IMR-90 (cell line): ENCODE results near the gene PLXNB1. TPM values are rescaled to one million over a fixed set of nuclear protein-coding genes. Genes with fewer than 3 reads are reported as not detected.
A peak's percentile ranks its signal among the peaks of the same experiment; 100 is the strongest.

Source experiments
- ATAC-seq: fragments of 200-7000 bp; cut with Tn5 transposase; 2 replicates; pipeline ENCODE4 v1.9.1; 2020; ENCODE audit warnings: low read depth, mild to moderate bottlenecking, moderate library complexity
- Bru-seq: library from RNA; stranded (reverse); fragments of 400-500 nt; gene quantifications from one replicate; lab custom pipeline; 2021; lab: Mats Ljungman, UMichigan
- BruChase-seq, 2 experiments: library from RNA; stranded (reverse); fragments of 400-500 nt; gene quantifications; one replicate each; lab custom pipeline; 2021; lab: Mats Ljungman, UMichigan
- BruUV-seq: library from RNA; stranded (reverse); fragments of 400-500 nt; replicated peaks from 2 replicates; lab custom pipeline; 2021; lab: Mats Ljungman, UMichigan
- CTCF ChIA-PET: fragments of 300-600 bp; formaldehyde crosslinking; extraction: SDS; loops from one replicate; lab custom pipeline; 2021; ENCODE audit warnings: antibody characterized with exemption; lab: Yijun Ruan, JAX
- POLR2A ChIA-PET: fragments of 300-600 bp; sonication (Branson Sonifier 250); formaldehyde crosslinking; loops from one replicate; lab custom pipeline; 2022; ENCODE audit warnings: antibody characterized with exemption; ENCODE audit not compliant: unreplicated experiment; lab: Charles Lee
- DNase-seq: peaks from one replicate; pipeline ENCODE4 v3.0.0; 2013
- H2AFZ ChIP-seq: replicated peaks from 2 replicates; pipeline ENCODE3; 2013; ENCODE audit warnings: low read length, mild to moderate bottlenecking; ENCODE audit not compliant: poor library complexity
- H2AK5ac ChIP-seq: 2 replicates; pipeline ENCODE4 v1.6.1; 2013; ENCODE audit warnings: low read depth, low read length, inconsistent platforms
- H2AK9ac ChIP-seq: replicated peaks from 2 replicates; pipeline ENCODE3; 2013; ENCODE audit warnings: mild to moderate bottlenecking, low read depth, low read length, moderate library complexity; ENCODE audit not compliant: poor library complexity
- H2BK120ac ChIP-seq: 2 replicates; pipeline ENCODE4 v1.6.1; 2013; ENCODE audit warnings: low read depth, low read length, inconsistent platforms
- H2BK15ac ChIP-seq: 3 replicates; pipeline ENCODE4 v1.6.1; 2013; ENCODE audit warnings: low read depth, low read length, inconsistent platforms
- H2BK20ac ChIP-seq: 2 replicates; pipeline ENCODE4 v1.6.1; 2013; ENCODE audit warnings: low read depth, mild to moderate bottlenecking, inconsistent platforms, low read length, moderate library complexity
- H2BK5ac ChIP-seq: 2 replicates; pipeline ENCODE4 v1.6.1; 2013; ENCODE audit warnings: mild to moderate bottlenecking, low read depth, low read length, inconsistent platforms; ENCODE audit not compliant: poor library complexity, severe bottlenecking
- H3K14ac ChIP-seq: replicated peaks from 2 replicates; pipeline ENCODE4 v1.6.1; 2013; ENCODE audit warnings: low read depth, low read length, inconsistent platforms
- H3K18ac ChIP-seq: 2 replicates; pipeline ENCODE4 v1.6.1; 2013; ENCODE audit warnings: low read depth, low read length, control low read depth
- H3K23ac ChIP-seq: 2 replicates; pipeline ENCODE4 v1.6.1; 2013; ENCODE audit warnings: low read depth, low read length, inconsistent platforms
- H3K27ac ChIP-seq: 2 replicates; pipeline ENCODE4 v1.5.1; 2013; ENCODE audit warnings: mild to moderate bottlenecking, control low read depth, low read length; ENCODE audit not compliant: insufficient read depth
- H3K27me3 ChIP-seq: 2 replicates; pipeline ENCODE4 v1.6.1; 2013; ENCODE audit warnings: low read length; ENCODE audit not compliant: control insufficient read depth, insufficient read depth
- H3K36me3 ChIP-seq: 2 replicates; pipeline ENCODE4 v1.6.1; 2013; ENCODE audit warnings: low read length, mixed read lengths; ENCODE audit not compliant: control insufficient read depth, insufficient read depth
- H3K4ac ChIP-seq: 2 replicates; pipeline ENCODE4 v1.6.1; 2013; ENCODE audit warnings: low read depth, low read length, inconsistent platforms
- H3K4me1 ChIP-seq: 2 replicates; pipeline ENCODE4 v1.6.1; 2013; ENCODE audit warnings: low read length, mixed read lengths; ENCODE audit not compliant: control insufficient read depth, insufficient read depth
- H3K4me2 ChIP-seq: 2 replicates; pipeline ENCODE4 v1.6.1; 2013; ENCODE audit warnings: low read depth, mild to moderate bottlenecking, control low read depth, low read length, moderate library complexity
- H3K4me3 ChIP-seq: 2 replicates; pipeline ENCODE4 v1.5.1; 2013; ENCODE audit warnings: low read depth, mild to moderate bottlenecking, control low read depth, low read length, moderate library complexity; ENCODE audit not compliant: insufficient read depth
- H3K56ac ChIP-seq: 2 replicates; pipeline ENCODE4 v1.6.1; 2013; ENCODE audit warnings: low read length, inconsistent platforms; ENCODE audit not compliant: insufficient read depth; ENCODE audit errors: extremely low read depth
- H3K79me1 ChIP-seq, 2 experiments: 2 replicates each; pipeline ENCODE4 v1.6.1; 2013; ENCODE audit warnings: low read length in 2 of 2, inconsistent platforms in 1 of 2, low read depth in 1 of 2
- H3K9ac ChIP-seq: 2 replicates; pipeline ENCODE4 v1.6.1; 2013; ENCODE audit warnings: low read depth, low read length, control low read depth
- H3K9me1 ChIP-seq: 2 replicates; pipeline ENCODE4 v1.6.1; 2013; ENCODE audit warnings: low read length, inconsistent platforms; ENCODE audit not compliant: insufficient read depth
- H3K9me3 ChIP-seq: 2 replicates; pipeline ENCODE4 v1.6.1; 2013; ENCODE audit warnings: low read length; ENCODE audit not compliant: control insufficient read depth, insufficient read depth
- H4K20me1 ChIP-seq: 2 replicates; pipeline ENCODE4 v1.6.1; 2013; ENCODE audit warnings: low read length, inconsistent platforms; ENCODE audit not compliant: insufficient read depth
- H4K5ac ChIP-seq: 2 replicates; pipeline ENCODE4 v1.6.1; 2013; ENCODE audit warnings: mild to moderate bottlenecking, low read depth, low read length, control low read depth
- H4K8ac ChIP-seq, 2 experiments: 2 replicates each; pipeline ENCODE4 v1.6.1; 2013; ENCODE audit warnings: low read depth in 2 of 2, low read length in 2 of 2, control low read depth in 1 of 2, inconsistent platforms in 1 of 2
- H4K91ac ChIP-seq: 2 replicates; pipeline ENCODE4 v1.6.1; 2013; ENCODE audit warnings: low read depth, low read length, inconsistent platforms; ENCODE audit not compliant: insufficient read depth
- CEBPB ChIP-seq: IDR thresholded peaks from 2 replicates; pipeline ENCODE4 v1.6.1; 2012; ENCODE audit warnings: low read depth, low read length, improper control_type of control experiment
- MAZ ChIP-seq: IDR thresholded peaks from 2 replicates; pipeline ENCODE4 v1.6.1; 2012; ENCODE audit warnings: low read depth, mild to moderate bottlenecking, low read length, improper control_type of control experiment, moderate library complexity, borderline replicate concordance
- MXI1 ChIP-seq: IDR thresholded peaks from 2 replicates; pipeline ENCODE4 v1.6.1; 2012; ENCODE audit warnings: low read depth, mild to moderate bottlenecking, low read length, moderate library complexity, borderline replicate concordance
- WGBS, 2 experiments: methylation state at CpG; one replicate each; pipeline versions ENCODE4 v1.1.5 to v1.1.7; 2013; ENCODE audit warnings: missing lambda C conversion rate in 2 of 2; ENCODE audit not compliant: insufficient read length in 1 of 2; ENCODE audit errors: extremely low coverage in 2 of 2; 5-methylcytosine and 5-hydroxymethylcytosine counted together
- dilution Hi-C: fragments of 300-500 bp; cut with HindIII; formaldehyde crosslinking; loops from one replicate; pipeline ENCODE4 v1.14.3; 2018; ENCODE audit warnings: low sequenced_read_pairs; ENCODE audit not compliant: unreplicated experiment
- in situ Hi-C: fragments of 300-500 bp; cut with MboI; formaldehyde crosslinking; loops from 3 replicates; pipeline ENCODE4 v1.14.3; 2019; ENCODE audit warnings: low sequenced_read_pairs, inconsistent platforms, mixed read lengths
- intact Hi-C: fragments of 100-400 bp; cut with micrococcal nuclease; formaldehyde crosslinking; loops from 2 replicates; pipeline ENCODE4 v1.10.0; 2022
- long read RNA-seq: library from polyadenylated mRNA; unstranded; transcript quantifications from one replicate; pipeline ENCODE4 v2.0.0, GENCODE V29; 2021; ENCODE audit not compliant: unreplicated experiment
- polyA plus RNA-seq, 3 experiments: library from polyadenylated mRNA; depleted of rRNA; stranded (reverse); fragments of >200 nt; gene quantifications; 2 replicates each; pipeline ENCODE4 v1.2.3, GENCODE V29; 2012; ENCODE audit warnings: low replicate concordance in 1 of 3
- total RNA-seq: library from RNA; depleted of rRNA; stranded (reverse); fragments of >200 nt; gene quantifications from 2 replicates; pipeline ENCODE4 v1.2.3, GENCODE V29; 2012; rRNA removed
- TF ChIP-seq, protein P1 (sequence below): fragments of 150-350 bp; IDR thresholded peaks from 2 replicates; pipeline ENCODE4 v1.6.1; 2016; ENCODE audit warnings: low read depth, mild to moderate bottlenecking, low read length, moderate library complexity, borderline replicate concordance

PLXNB1 gene, protein sequence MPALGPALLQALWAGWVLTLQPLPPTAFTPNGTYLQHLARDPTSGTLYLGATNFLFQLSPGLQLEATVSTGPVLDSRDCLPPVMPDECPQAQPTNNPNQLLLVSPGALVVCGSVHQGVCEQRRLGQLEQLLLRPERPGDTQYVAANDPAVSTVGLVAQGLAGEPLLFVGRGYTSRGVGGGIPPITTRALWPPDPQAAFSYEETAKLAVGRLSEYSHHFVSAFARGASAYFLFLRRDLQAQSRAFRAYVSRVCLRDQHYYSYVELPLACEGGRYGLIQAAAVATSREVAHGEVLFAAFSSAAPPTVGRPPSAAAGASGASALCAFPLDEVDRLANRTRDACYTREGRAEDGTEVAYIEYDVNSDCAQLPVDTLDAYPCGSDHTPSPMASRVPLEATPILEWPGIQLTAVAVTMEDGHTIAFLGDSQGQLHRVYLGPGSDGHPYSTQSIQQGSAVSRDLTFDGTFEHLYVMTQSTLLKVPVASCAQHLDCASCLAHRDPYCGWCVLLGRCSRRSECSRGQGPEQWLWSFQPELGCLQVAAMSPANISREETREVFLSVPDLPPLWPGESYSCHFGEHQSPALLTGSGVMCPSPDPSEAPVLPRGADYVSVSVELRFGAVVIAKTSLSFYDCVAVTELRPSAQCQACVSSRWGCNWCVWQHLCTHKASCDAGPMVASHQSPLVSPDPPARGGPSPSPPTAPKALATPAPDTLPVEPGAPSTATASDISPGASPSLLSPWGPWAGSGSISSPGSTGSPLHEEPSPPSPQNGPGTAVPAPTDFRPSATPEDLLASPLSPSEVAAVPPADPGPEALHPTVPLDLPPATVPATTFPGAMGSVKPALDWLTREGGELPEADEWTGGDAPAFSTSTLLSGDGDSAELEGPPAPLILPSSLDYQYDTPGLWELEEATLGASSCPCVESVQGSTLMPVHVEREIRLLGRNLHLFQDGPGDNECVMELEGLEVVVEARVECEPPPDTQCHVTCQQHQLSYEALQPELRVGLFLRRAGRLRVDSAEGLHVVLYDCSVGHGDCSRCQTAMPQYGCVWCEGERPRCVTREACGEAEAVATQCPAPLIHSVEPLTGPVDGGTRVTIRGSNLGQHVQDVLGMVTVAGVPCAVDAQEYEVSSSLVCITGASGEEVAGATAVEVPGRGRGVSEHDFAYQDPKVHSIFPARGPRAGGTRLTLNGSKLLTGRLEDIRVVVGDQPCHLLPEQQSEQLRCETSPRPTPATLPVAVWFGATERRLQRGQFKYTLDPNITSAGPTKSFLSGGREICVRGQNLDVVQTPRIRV (N-terminal part only)
- total RNA-seq (5.2 and 9.2 TPM in 2 replicates), polyA plus RNA-seq (2012; rRNA removed) (25.3 and 27.0 TPM in 2 replicates), Bru-seq, nascent RNA (percentile 63 among the genes with signal in this experiment), BruChase-seq, experiment 1, labeled RNA remaining after a 6-hour chase (percentile 73 among the genes with signal in this experiment), BruChase-seq, experiment 2, labeled RNA remaining after a 2-hour chase (percentile 78 among the genes with signal in this experiment)
- polyA plus RNA-seq (2012; cell fraction: cytosol; rRNA removed) = 11.3 and 16.3 TPM in 2 replicates
- 156 and 317 TPM in 2 replicates for polyA plus RNA-seq (2012; cell fraction: nucleus; rRNA removed; ENCODE audit: low replicate concordance)
- long read RNA-seq, partial matches to known transcripts = 16 of 23 reads
- long read RNA-seq, other reads (novel, unspliced or antisense) = 7 of 23 reads

DNA sequence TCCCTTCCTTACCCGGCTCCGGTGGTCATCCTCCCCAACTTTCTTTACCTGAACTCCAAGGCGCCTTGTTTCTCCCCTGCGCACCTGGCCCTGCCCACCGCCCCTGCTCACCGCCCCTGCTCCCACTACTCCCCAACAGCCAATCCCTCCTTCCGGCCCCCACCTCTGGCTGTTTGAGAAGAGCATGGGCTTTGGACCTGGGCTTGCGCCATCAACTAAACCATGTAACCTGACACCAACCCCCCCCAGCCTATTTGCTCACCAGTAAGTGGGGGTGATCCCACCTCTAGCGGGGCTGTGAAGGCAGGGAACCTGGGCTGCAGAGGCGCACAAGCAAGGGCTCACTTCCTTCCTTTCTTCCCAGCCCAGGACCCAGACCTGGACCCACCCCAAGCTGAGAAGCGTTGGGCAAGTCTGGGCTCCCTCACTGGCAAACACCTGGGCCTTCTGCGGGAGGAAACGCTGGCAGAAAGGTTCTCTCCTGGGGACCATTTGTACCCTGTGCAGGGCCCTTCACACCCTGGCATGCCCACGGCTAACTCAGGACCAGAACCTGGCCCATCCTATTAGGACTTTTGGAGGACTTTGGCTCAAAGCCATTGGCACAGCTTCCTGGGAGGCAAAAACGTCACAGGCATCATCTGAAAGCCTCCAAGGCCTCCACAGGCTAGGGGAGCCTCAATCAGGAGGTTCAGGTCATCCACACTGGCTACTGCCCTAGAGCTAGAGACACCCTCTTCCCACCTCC, at the start of gene PLXNB1:
TSS of gene PLXNB1 (minus strand) at position 127 of the 748 bp plus-strand sequence. CDS start 5,475 bp downstream, outside the sequence.
- H3K4me1 ChIP-seq = peaks cover 27% of the 10 kb centered on the region
- peak within 1 kb of the TSS; percentile 50 for H3K4me3 ChIP-seq
- peaks cover 14 to 46% of the 10 kb centered on the region in 2 experiments; a peak in 3 of 4 replicates for H3K79me1 ChIP-seq
- no peak within 1 kb of the TSS for H3K56ac ChIP-seq
- H4K5ac ChIP-seq = 0 out of 2 replicates have a peak within 1 kb of the TSS, but pooled peaks have one; percentile 10
- WGBS, 2 experiments = 14% methylated on average over 8 of the region's 15 CpGs; no CpG with 5 or more reads in 1 of the 2 experiments
- peak within 1 kb of the TSS; percentile 70 for H3K4ac ChIP-seq
- H2BK15ac ChIP-seq = no peak within 1 kb of the TSS; the same call in 2 of the 3 replicates
- H3K18ac ChIP-seq = peak within 1 kb of the TSS; percentile 20; the same call in 1 of the 2 replicates
- no peak within 1 kb of the TSS for H2BK20ac ChIP-seq
- no peak within 1 kb of the TSS; the same call in none of the 2 replicates for H3K23ac ChIP-seq
- peaks cover 16% of the 10 kb centered on the region for H3K9me1 ChIP-seq
- H3K9ac ChIP-seq = peak within 1 kb of the TSS; percentile 62
- H3K27me3 ChIP-seq = no peaks in the 10 kb centered on the region
- H2AK9ac ChIP-seq = peak within 1 kb of the TSS; percentile 98
- H2AK5ac ChIP-seq = peak within 1 kb of the TSS; percentile 84
- no TSS peak for BruUV-seq
- intact Hi-C loops (no loop called here), dilution Hi-C loops (no loop called here), in situ Hi-C loops (no loop called here)
- no peaks in the 10 kb centered on the region for H3K9me3 ChIP-seq
- H3K27ac ChIP-seq = peak within 1 kb of the TSS; percentile 49
- peak; percentile 78 for TF ChIP-seq CEBPB
- TF ChIP-seq MAZ = peak; percentile 95; the same call in 1 of the 2 replicates
- TF ChIP-seq, protein P1, sequence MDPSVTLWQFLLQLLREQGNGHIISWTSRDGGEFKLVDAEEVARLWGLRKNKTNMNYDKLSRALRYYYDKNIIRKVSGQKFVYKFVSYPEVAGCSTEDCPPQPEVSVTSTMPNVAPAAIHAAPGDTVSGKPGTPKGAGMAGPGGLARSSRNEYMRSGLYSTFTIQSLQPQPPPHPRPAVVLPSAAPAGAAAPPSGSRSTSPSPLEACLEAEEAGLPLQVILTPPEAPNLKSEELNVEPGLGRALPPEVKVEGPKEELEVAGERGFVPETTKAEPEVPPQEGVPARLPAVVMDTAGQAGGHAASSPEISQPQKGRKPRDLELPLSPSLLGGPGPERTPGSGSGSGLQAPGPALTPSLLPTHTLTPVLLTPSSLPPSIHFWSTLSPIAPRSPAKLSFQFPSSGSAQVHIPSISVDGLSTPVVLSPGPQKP = no peak
- TF ChIP-seq MXI1 = no peak
- peak within 1 kb of the TSS; percentile 57; the same call in 1 of the 2 replicates for H4K91ac ChIP-seq
- peak within 1 kb of the TSS; percentile 57 for H3K14ac ChIP-seq
- H4K8ac ChIP-seq = peak within 1 kb of the TSS; percentile 67 to 82
- ChIA-PET CTCF (interaction anchor here (1.2 kb wide), 1 partner anchor 29 kb away, joined by 3 read pairs; no protein-coding TSS in a partner anchor), POLR2A (no interaction called here)
- peak within 1 kb of the TSS; percentile 98 for H2AFZ ChIP-seq
- peak within 1 kb of the TSS; percentile 77 for H3K4me2 ChIP-seq
- peaks cover 22% of the 10 kb centered on the region for H4K20me1 ChIP-seq
- DNase-seq (peak; percentile 71), ATAC-seq (peak; percentile 8)
- peaks cover 18% of the 10 kb centered on the region for H3K36me3 ChIP-seq
- H2BK120ac ChIP-seq = peak within 1 kb of the TSS; percentile 18; the same call in 1 of the 2 replicates
- peak within 1 kb of the TSS; percentile 50 for H2BK5ac ChIP-seq
